ENCODE measurements around the gene COL28A1.
"Not testable (repeated sequence)": the region's sequence is repeated elsewhere in the genome, so short reads cannot be mapped to it uniquely, and the experiment has no call there.

COL28A1 gene

DNA sequence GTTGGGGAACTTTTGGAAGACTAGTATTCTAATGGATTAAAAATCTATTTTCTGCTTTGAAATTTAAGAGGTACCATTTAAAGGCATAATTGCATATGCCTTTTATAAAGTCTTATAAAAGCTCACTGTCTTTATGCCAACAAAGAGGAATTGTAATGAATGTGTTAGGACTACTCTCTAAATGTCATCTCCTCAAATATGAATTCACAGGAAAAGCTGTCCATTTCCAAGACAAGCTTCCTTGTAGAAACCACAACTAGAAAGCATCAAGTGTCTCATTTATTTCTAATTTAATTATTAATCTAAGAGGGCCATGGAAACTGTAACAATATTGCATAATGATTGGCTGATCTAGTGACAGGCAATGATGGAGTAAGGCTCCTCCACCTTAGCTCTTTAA lies 130.2 kb downstream of the COL28A1 start:
- H3K27me3 ChIP-seq (ENCODE audit: low read depth, low read length): no peaks in the 10 kb centered on the region
- no peak overlapping the region for H3K27ac ChIP-seq (ENCODE audit: low read length)
- no peak overlapping the region for H2AFZ ChIP-seq (ENCODE audit: low read depth, low read length)
- H4K20me1 ChIP-seq (ENCODE audit: insufficient read depth, low read length): no peaks in the 10 kb centered on the region
- H3K4me1 ChIP-seq (ENCODE audit: low read length): peaks cover 6% of the 10 kb centered on the region; the same call in 1 of the 2 replicates
- TF ChIP-seq, protein P1, sequence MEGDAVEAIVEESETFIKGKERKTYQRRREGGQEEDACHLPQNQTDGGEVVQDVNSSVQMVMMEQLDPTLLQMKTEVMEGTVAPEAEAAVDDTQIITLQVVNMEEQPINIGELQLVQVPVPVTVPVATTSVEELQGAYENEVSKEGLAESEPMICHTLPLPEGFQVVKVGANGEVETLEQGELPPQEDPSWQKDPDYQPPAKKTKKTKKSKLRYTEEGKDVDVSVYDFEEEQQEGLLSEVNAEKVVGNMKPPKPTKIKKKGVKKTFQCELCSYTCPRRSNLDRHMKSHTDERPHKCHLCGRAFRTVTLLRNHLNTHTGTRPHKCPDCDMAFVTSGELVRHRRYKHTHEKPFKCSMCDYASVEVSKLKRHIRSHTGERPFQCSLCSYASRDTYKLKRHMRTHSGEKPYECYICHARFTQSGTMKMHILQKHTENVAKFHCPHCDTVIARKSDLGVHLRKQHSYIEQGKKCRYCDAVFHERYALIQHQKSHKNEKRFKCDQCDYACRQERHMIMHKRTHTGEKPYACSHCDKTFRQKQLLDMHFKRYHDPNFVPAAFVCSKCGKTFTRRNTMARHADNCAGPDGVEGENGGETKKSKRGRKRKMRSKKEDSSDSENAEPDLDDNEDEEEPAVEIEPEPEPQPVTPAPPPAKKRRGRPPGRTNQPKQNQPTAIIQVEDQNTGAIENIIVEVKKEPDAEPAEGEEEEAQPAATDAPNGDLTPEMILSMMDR (IDR thresholded peaks at IDR 0.05; ENCODE audit: low read depth, low read length): no peak
- no peak for TF ChIP-seq EZH2phosphoT487 (IDR thresholded peaks at IDR 0.05; ENCODE audit: low read depth)
- H3K4me2 ChIP-seq (ENCODE audit: low read length): no peak overlapping the region
- no peak overlapping the region for H3K9ac ChIP-seq (ENCODE audit: low read length)
- no peaks in the 10 kb centered on the region for H3K79me2 ChIP-seq (ENCODE audit: low read length)
- 0 out of 2 replicates have a peak, but pooled peaks cover 5% of the 10 kb centered on the region for H3K9me3 ChIP-seq (ENCODE audit: insufficient read depth, low read length)
- H3K36me3 ChIP-seq (replicated peaks; ENCODE audit: low read depth, low read length): no peaks in the 10 kb centered on the region
- H3K4me3 ChIP-seq (ENCODE audit: low read length): no peak overlapping the region

- no peaks in the 10 kb centered on the region for H3K9me3 ChIP-seq (ENCODE audit: insufficient read depth, low read length)
- H3K79me2 ChIP-seq (ENCODE audit: low read length): no peaks in the 10 kb centered on the region
- H3K27me3 ChIP-seq (ENCODE audit: low read depth, low read length): no peaks in the 10 kb centered on the region
- no peak overlapping the region for H3K27ac ChIP-seq (ENCODE audit: low read length)
- H2AFZ ChIP-seq (ENCODE audit: low read depth, low read length): no peak overlapping the region
- no peaks in the 10 kb centered on the region for H3K36me3 ChIP-seq (replicated peaks; ENCODE audit: low read depth, low read length)
- TF ChIP-seq, protein P1 (IDR thresholded peaks at IDR 0.05; ENCODE audit: low read depth, low read length): no peak
- no peak for TF ChIP-seq EZH2phosphoT487 (IDR thresholded peaks at IDR 0.05; ENCODE audit: low read depth)
- no peak overlapping the region for H3K4me2 ChIP-seq (ENCODE audit: low read length)
- no peak overlapping the region for H3K4me3 ChIP-seq (ENCODE audit: low read length)
- H3K4me1 ChIP-seq (ENCODE audit: low read length): peaks cover 6% of the 10 kb centered on the region; the same call in 1 of the 2 replicates
- no peak overlapping the region for H3K9ac ChIP-seq (ENCODE audit: low read length)
- no peaks in the 10 kb centered on the region for H4K20me1 ChIP-seq (ENCODE audit: insufficient read depth, low read length)
Measured at GRCh38 chr7:7399707-7400106, 136.0 kb downstream of the COL28A1 start.

- no peaks in the 10 kb centered on the region for H4K20me1 ChIP-seq (ENCODE audit: insufficient read depth, low read length)
- H3K27ac ChIP-seq (ENCODE audit: low read length): no peak overlapping the region
- no peak overlapping the region for H3K9ac ChIP-seq (ENCODE audit: low read length)
- H3K4me2 ChIP-seq (ENCODE audit: low read length): no peak overlapping the region
- H3K27me3 ChIP-seq (ENCODE audit: low read depth, low read length): no peaks in the 10 kb centered on the region
- TF ChIP-seq EZH2phosphoT487 (IDR thresholded peaks at IDR 0.05; ENCODE audit: low read depth): no peak
- TF ChIP-seq, protein P1 (IDR thresholded peaks at IDR 0.05; ENCODE audit: low read depth, low read length): no peak
- H3K4me1 ChIP-seq (ENCODE audit: low read length): no peaks in the 10 kb centered on the region
- H3K36me3 ChIP-seq (replicated peaks; ENCODE audit: low read depth, low read length): no peaks in the 10 kb centered on the region
- H3K4me3 ChIP-seq (ENCODE audit: low read length): no peak overlapping the region
- no peak overlapping the region for H2AFZ ChIP-seq (ENCODE audit: low read depth, low read length)
- no peaks in the 10 kb centered on the region for H3K9me3 ChIP-seq (ENCODE audit: insufficient read depth, low read length)
- no peaks in the 10 kb centered on the region for H3K79me2 ChIP-seq (ENCODE audit: low read length)
Measured at GRCh38 chr7:7395785-7396184, 139.9 kb downstream of the COL28A1 start.

- H3K27me3 ChIP-seq (ENCODE audit: low read depth, low read length); H3K4me2 ChIP-seq (ENCODE audit: low read length); H4K20me1 ChIP-seq (ENCODE audit: insufficient read depth, low read length); H3K36me3 ChIP-seq (replicated peaks; ENCODE audit: low read depth, low read length); H3K27ac ChIP-seq (ENCODE audit: low read length); H3K79me2 ChIP-seq (ENCODE audit: low read length); H3K4me1 ChIP-seq (ENCODE audit: low read length); H2AFZ ChIP-seq (ENCODE audit: low read depth, low read length); H3K9me3 ChIP-seq (ENCODE audit: insufficient read depth, low read length); H3K4me3 ChIP-seq (ENCODE audit: low read length); H3K9ac ChIP-seq (ENCODE audit: low read length): not testable (repeated sequence)
Measured at GRCh38 chr7:7388164-7388563, 147.5 kb downstream of the COL28A1 start.

GRCh38 chr7:7385421-7385820 lies 150.3 kb downstream of the COL28A1 start:
- TF ChIP-seq, protein P1 (IDR thresholded peaks at IDR 0.05; ENCODE audit: low read depth, low read length): no peak
- no peak for TF ChIP-seq EZH2phosphoT487 (IDR thresholded peaks at IDR 0.05; ENCODE audit: low read depth)
- no peaks in the 10 kb centered on the region for H3K9me3 ChIP-seq (ENCODE audit: insufficient read depth, low read length)

More at GRCh38 chr7:7385421-7385820, 150.3 kb downstream of the COL28A1 start:
- H4K20me1 ChIP-seq (ENCODE audit: insufficient read depth, low read length): no peaks in the 10 kb centered on the region
- no peak overlapping the region for H2AFZ ChIP-seq (ENCODE audit: low read depth, low read length)
- H3K27me3 ChIP-seq (ENCODE audit: low read depth, low read length): no peaks in the 10 kb centered on the region
- no peaks in the 10 kb centered on the region for H3K36me3 ChIP-seq (replicated peaks; ENCODE audit: low read depth, low read length)
- no peaks in the 10 kb centered on the region for H3K4me1 ChIP-seq (ENCODE audit: low read length)
- H3K4me3 ChIP-seq (ENCODE audit: low read length): no peak overlapping the region
- no peaks in the 10 kb centered on the region for H3K79me2 ChIP-seq (ENCODE audit: low read length)
- H3K4me2 ChIP-seq (ENCODE audit: low read length): no peak overlapping the region
- no peak overlapping the region for H3K9ac ChIP-seq (ENCODE audit: low read length)
- H3K27ac ChIP-seq (ENCODE audit: low read length): no peak overlapping the region
